ENCODE results near the gene CAMTA1.

- TF ChIP-seq CTCF (IDR thresholded peaks at IDR 0.05), result no peak
- no peak for TF ChIP-seq TEAD4 (IDR thresholded peaks at IDR 0.05; ENCODE audit: borderline replicate concordance, insufficient read depth)
- TF ChIP-seq USF1 (IDR thresholded peaks at IDR 0.05; ENCODE audit: borderline replicate concordance, low read depth), result no peak
- no peak for TF ChIP-seq RAD21 (IDR thresholded peaks at IDR 0.05; ENCODE audit: low read length)
- no peak for TF ChIP-seq USF2 (IDR thresholded peaks at IDR 0.05; ENCODE audit: borderline replicate concordance, low read depth, low read length)
- no peak for TF ChIP-seq EP300 (IDR thresholded peaks at IDR 0.05; ENCODE audit: borderline replicate concordance in 1 of 2, low read depth in 1 of 2, low read length in 1 of 2)
- no peak for TF ChIP-seq NFIC (IDR thresholded peaks at IDR 0.05; ENCODE audit: borderline replicate concordance)
- no peak for TF ChIP-seq YY1 (IDR thresholded peaks at IDR 0.05; ENCODE audit: low read depth)
- no peak for TF ChIP-seq SMC3 (IDR thresholded peaks at IDR 0.05; ENCODE audit: low read depth, low read length)
- TF ChIP-seq MAX (IDR thresholded peaks at IDR 0.05; ENCODE audit: low read depth), result no peak
- TF ChIP-seq MXI1 (IDR thresholded peaks at IDR 0.05; ENCODE audit: low read depth, low read length), result no peak
- no peak for TF ChIP-seq ZBTB33 (IDR thresholded peaks at IDR 0.05; ENCODE audit: borderline replicate concordance, low read depth)
- TF ChIP-seq FOXJ3 (CRISPR knock-in tag; IDR thresholded peaks at IDR 0.05), result no peak
- no peak for TF ChIP-seq PBX3 (IDR thresholded peaks at IDR 0.05)
Observed at GRCh38 chr1:7278045-7278444, 492.8 kb downstream of the CAMTA1 start.
